ENCODE results near the gene ZP1. TPM values are rescaled to one million over a fixed set of nuclear protein-coding genes. Genes with fewer than 3 reads are reported as not detected.

The ZP1 gene
- total and polyA plus RNA-seq, 10 donors: 0.05 to 0.07 TPM; not detected in 8

GRCh38 chr11:60831501-60832079 is 35.8 kb upstream of the ZP1 start:
- no peak for DNase-seq
- TF ChIP-seq POLR2A (IDR thresholded peaks at IDR 0.05) (no peak), CTCF (IDR thresholded peaks at IDR 0.05 in 8 of 11, conservative IDR thresholded peaks at IDR 0.05 in 3 of 11) (no peak), POLR2AphosphoS5 (IDR thresholded peaks at IDR 0.05) (no peak)
- H3K4me3 ChIP-seq: no peak overlapping the region
- 51 to 67% (median 61%) methylated on average over 7 of the region's 7 CpGs for WGBS, 5 donors
- no peaks in the 10 kb centered on the region for H3K9me3 ChIP-seq
- peaks cover 0 to 30% (median 7%) of the 10 kb centered on the region in 6 donors for H3K4me1 ChIP-seq
- no peaks in the 10 kb centered on the region for H3K36me3 ChIP-seq
- no peak overlapping the region for H3K27ac ChIP-seq
- H3K27me3 ChIP-seq (replicated peaks in 1 of 7): peaks cover 0 to 7% (median 0%) of the 10 kb centered on the region in 7 donors
- intact Hi-C loops (cut with DNase I; ENCODE audit: low total_unique reads): loop anchor here (2.0 to 5.0 kb wide), 2 partner anchors 56 to 353 kb away; no protein-coding TSS in a partner anchor

GRCh38 chr11:60834742-60835533 is 32.4 kb upstream of the ZP1 start:
- H3K36me3 ChIP-seq: no peaks in the 10 kb centered on the region
- peaks cover 0 to 30% (median 7%) of the 10 kb centered on the region in 6 donors for H3K4me1 ChIP-seq
- peaks cover 0 to 7% (median 0%) of the 10 kb centered on the region in 7 donors for H3K27me3 ChIP-seq (replicated peaks in 1 of 7)
- H3K9me3 ChIP-seq: no peaks in the 10 kb centered on the region
- intact Hi-C loops (cut with DNase I; ENCODE audit: low total_unique reads): loop anchor here (5.0 kb wide), 1 partner anchor 52 kb away; no protein-coding TSS in a partner anchor
- no peak for TF ChIP-seq POLR2AphosphoS5 (IDR thresholded peaks at IDR 0.05)
- no peak for TF ChIP-seq CTCF (IDR thresholded peaks at IDR 0.05 in 8 of 11, conservative IDR thresholded peaks at IDR 0.05 in 3 of 11)
- no peak for TF ChIP-seq POLR2A (IDR thresholded peaks at IDR 0.05)
- H3K27ac ChIP-seq: peak overlapping the region in 2 of 8 donors; percentile 45 to 47
- H3K4me3 ChIP-seq: no peak overlapping the region
- WGBS, 5 donors: 56 to 66% (median 59%) methylated on average over 7 of the region's 7 CpGs
- DNase-seq: no peak

- no peak overlapping the region for H3K4me3 ChIP-seq
- intact Hi-C loops (cut with DNase I; ENCODE audit: low total_unique reads): no loop called here
- H3K36me3 ChIP-seq: no peaks in the 10 kb centered on the region
- WGBS, 5 donors: 50 to 76% (median 73%) methylated on average over 3 of the region's 3 CpGs
- peaks cover 0 to 7% (median 0%) of the 10 kb centered on the region in 7 donors for H3K27me3 ChIP-seq (replicated peaks in 1 of 7)
- H3K4me1 ChIP-seq: peaks cover 0 to 29% (median 6%) of the 10 kb centered on the region in 6 donors
- TF ChIP-seq CTCF (IDR thresholded peaks at IDR 0.05 in 8 of 11, conservative IDR thresholded peaks at IDR 0.05 in 3 of 11): no peak
- no peak for TF ChIP-seq POLR2AphosphoS5 (IDR thresholded peaks at IDR 0.05)
- TF ChIP-seq POLR2A (IDR thresholded peaks at IDR 0.05): no peak
- no peak for DNase-seq
- H3K9me3 ChIP-seq: no peaks in the 10 kb centered on the region
- H3K27ac ChIP-seq: peak overlapping the region in 2 of 8 donors; percentile 45 to 47
Measured at GRCh38 chr11:60835534-60835846, 31.9 kb upstream of the ZP1 start.

- Histone ChIP-seq H3K36me3 (no peaks in the 10 kb centered on the region), H3K4me1 (peaks cover 0 to 29% (median 13%) of the 10 kb centered on the region in 6 donors), H3K27ac (no peak overlapping the region), H3K9me3 (no peaks in the 10 kb centered on the region), H3K27me3 (replicated peaks in 1 of 7) (no peaks in the 10 kb centered on the region), H3K4me3 (no peak overlapping the region)
- TF ChIP-seq CTCF (IDR thresholded peaks at IDR 0.05 in 8 of 11, conservative IDR thresholded peaks at IDR 0.05 in 3 of 11) (no peak), POLR2A (IDR thresholded peaks at IDR 0.05) (no peak)
- no peak for DNase-seq
- WGBS, 5 donors: 69 to 77% (median 71%) methylated on average over 7 to 9 of the region's 9 CpGs
- intact Hi-C loops (cut with DNase I; ENCODE audit: low total_unique reads): no loop called here
Measured at GRCh38 chr11:60836866-60837515, 30.4 kb upstream of the ZP1 start.

Data from spleen (tissue), 11 donors.